GM18868 (cell line): ENCODE results near the gene GCNT2.
"Not testable (repeated sequence)": the region's sequence is repeated elsewhere in the genome, so short reads cannot be mapped to it uniquely, and the experiment has no call there.

Experiments
- ATAC-seq: cut with Tn5 transposase; IDR thresholded peaks from one replicate; pipeline ENCODE4 v1.9.1; 2021; ENCODE audit warnings: mild to moderate bottlenecking, moderate library complexity; ENCODE audit not compliant: unreplicated experiment

The GCNT2 gene

DNA sequence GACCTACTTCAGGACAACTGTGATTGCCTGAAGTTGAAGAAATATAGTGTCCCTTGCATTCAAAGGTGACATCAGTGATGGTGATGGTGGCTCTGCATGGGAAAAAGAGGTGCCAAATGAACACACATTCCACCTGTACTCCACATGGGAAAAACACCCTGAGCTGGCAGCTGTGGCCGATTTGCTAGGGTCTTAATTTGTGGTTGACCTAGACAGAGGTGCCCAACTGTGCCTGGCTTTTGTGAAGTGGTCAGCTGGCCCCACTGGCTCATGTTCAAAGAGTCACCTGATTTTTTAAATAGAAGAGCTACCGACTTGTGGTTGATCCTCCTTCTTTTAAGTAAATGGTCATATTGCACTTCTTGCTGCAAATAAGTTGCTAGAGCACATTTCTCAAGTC, 7.6 kb upstream of the GCNT2 start:
- ATAC-seq = no peak

GRCh38 chr6:10514049-10514780, 6.9 kb upstream of the GCNT2 start:
- no peak for ATAC-seq

DNA sequence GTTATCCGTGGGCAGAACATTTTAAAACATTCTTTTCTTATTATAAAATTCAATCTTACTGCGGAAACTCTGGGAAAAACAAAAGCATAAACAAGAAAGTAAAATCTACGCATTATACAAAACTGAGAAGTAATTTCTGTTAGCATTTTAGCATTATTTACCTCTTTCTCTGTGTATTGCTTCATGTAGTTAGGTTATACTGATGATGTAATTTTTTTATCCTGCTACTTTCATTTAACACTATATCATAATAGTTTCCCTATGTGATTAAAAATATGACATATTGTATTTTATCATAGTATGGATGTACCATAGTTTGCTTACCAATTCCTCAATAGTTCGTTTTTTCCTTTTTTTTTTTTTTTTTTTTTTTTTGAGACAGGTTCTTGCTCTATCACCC, 4.2 kb upstream of the GCNT2 start:
- no peak for ATAC-seq

GRCh38 chr6:10518557-10519407, 2.4 kb upstream of the GCNT2 start:
- ATAC-seq = peak; percentile 27

DNA sequence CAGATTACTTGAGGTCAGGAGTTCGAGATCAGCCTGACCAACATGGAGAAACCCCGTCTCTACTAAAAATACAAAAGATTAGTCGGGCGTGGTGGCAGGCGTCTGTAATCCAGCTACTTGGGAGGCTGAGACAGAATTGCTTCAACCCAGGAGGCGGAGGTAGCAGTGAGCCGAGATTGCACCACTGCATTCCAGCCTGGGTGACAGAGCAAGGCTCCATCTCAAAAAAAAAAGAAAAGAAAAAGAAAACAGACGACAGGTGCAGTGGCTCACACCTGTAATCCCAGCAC, 1.8 kb upstream of the GCNT2 start:
- ATAC-seq = not testable (repeated sequence)

DNA sequence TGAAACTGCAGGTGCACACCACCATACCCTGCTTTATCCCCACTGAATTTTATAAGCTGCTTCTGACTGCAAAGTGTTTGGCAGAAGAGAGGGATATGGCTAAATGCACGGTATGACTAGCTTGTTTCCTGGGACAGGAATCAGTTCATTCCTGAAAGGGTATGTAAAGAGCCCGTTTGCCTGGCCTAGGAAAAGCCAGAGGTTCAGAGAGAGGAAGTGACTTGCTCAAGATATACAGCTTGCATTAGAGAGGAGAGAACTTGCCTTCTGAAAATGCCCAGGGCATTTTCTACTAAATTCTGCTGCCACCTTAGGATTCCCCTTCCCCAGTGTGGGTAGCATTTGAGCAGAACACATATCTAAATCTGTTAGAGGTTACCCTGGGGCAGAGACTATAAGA, 683 bp upstream of the GCNT2 start:
- peak; percentile 29 for ATAC-seq

DNA sequence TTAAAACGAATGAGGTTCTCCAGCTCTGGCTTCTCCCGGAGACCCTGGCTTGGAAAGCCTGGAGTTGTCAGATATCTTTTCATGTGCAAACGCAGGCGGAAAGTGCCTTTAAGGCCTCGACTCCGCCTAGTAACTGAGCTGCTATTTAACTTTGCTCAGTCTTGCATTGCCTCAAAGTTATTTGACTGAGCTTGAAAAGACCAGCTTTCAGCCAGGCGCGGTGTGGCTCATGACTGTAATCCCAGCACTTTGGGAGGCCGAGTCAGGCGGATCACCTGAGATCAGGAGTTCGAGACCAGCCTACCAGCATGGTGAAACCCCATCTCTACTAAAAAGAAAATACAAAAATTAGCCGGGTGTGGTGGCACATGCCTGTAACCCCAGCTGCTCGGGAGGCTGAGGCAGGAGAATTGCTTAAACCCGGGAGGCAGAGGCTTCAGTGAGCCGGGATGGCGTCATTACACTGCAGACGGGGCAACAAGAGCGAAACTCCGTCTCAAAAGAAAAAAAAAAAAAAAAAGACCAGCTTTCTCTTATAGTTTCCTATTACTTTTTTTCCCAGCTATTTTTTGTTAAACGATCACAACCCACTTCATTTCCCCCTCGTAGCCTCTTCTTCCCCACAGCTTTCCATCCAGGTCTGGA, 1.9 kb downstream of the GCNT2 start:
- ATAC-seq = no peak

GRCh38 chr6:10526156-10526555, 5.0 kb downstream of the GCNT2 start:
- ATAC-seq = no peak

- peak; percentile 34 for ATAC-seq
Observed at GRCh38 chr6:10528158-10528981, 7.2 kb downstream of the GCNT2 start.

GRCh38 chr6:10529231-10529801, 8.2 kb downstream of the GCNT2 start:
- no peak for ATAC-seq

GRCh38 chr6:10529828-10530374, 8.8 kb downstream of the GCNT2 start:
- not testable (repeated sequence) for ATAC-seq

GRCh38 chr6:10531503-10531902, 10.4 kb downstream of the GCNT2 start:
- peak; percentile 31 for ATAC-seq

DNA sequence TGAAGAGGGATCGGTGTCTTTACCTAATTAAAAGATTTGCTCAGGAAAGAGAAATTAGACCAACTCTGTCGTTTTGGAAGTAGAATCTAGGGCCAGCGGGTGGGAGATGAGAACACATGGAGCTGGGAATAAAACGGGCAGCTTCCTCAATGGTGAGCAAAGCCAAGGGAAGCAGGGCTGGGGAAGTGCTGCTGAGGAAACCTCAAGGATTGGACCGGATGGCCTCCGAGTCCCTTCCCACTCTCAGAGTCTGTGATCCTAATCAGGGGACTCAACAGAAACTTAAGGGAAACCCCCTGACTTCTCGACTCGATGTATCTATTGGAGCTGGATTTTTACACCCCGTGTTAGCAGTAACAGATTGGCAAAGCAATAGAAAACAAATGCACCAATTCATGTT, 10.8 kb downstream of the GCNT2 start:
- ATAC-seq = no peak

DNA sequence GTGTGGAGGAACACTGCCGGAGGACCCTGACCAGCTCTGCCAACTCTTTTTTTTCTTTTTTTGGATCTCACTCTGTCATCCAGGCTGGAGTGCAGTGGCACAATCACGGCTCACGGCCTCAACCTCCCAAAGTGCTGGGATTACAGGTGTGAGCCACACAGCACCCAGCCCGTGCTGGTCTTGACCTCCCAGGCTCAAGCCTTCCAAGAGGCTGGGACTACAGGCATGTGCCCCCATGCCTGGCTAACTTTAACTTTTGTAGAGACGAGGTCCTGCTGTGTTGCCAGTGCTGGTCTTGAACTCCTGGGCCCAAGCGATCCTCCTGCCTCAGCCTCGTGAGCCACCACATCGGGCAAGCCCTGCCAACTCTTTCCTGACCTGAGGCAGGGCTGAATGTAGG, 11.2 kb downstream of the GCNT2 start:
- no peak for ATAC-seq

DNA sequence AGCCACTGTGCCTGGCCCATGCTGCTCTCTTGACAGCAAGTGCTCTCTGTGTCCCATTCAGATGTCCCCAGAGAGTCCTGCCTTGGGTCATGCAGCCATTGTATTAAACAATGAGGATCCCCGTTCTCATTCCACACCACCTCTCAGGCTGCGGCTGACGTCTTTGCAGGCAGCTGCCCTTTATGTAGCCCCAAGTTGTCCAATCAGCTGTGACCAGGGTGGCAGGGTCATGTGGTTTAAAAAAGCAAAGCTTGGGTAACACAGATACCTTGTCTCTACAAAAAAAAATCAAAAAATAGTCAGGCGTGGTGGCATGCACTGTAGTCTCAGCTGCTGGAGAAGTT, 13.2 kb downstream of the GCNT2 start:
- ATAC-seq = peak; percentile 8

- ATAC-seq = no peak
Observed at GRCh38 chr6:10535193-10535592, 14.0 kb downstream of the GCNT2 start.

DNA sequence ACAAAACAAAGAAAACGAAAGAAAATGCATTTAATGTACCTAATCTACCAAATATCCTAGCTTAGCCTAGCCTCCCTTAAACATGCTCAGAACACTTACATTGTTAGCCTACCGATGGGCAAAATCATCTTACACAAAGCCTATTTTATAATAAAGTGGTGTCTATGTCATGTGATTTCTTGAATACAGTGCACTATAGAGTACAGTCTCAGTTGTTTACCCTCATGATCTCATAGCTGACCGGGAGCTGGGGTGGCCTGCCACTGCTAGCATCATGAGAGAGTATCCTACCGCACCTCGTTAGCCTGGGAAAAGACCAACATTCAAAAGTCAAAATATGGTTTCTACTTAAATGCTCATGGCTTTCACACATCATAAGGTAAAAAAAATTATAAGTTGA, 16.6 kb downstream of the GCNT2 start:
- ATAC-seq = no peak

DNA sequence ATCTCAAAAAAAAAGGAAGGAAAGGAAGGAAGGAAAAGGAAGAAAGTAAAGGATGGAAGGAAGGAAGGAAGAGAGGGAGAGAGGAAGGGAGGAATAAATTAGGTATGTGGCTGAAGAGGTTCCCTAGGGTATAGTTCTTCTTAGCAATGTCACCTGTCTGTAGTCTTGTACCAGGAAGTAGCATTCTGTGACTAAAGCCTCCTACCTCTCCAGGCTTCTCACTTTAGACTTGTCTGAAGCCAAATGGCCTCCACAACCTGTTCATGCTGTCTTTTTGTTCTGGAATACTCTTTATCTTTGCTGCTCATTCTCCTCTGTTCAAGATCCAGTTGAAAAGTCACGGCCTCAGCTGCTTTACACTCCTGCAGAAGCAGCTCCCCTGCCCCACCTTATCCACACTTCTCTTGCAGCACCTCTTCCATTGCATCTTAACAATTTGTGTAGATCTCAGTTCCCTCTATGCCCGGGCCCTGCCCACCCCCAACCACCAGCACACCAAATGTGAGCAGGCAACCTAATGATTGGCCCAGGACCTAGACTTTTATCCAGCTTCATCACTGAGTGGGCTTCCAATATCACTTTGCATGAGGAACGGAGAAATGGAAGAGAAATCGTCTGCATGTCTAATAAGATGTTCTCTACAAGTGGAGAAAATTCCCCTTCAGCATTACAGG, 19.1 kb downstream of the GCNT2 start:
- peak; percentile 35 for ATAC-seq

GRCh38 chr6:10541591-10541990, 20.4 kb downstream of the GCNT2 start:
- no peak for ATAC-seq

DNA sequence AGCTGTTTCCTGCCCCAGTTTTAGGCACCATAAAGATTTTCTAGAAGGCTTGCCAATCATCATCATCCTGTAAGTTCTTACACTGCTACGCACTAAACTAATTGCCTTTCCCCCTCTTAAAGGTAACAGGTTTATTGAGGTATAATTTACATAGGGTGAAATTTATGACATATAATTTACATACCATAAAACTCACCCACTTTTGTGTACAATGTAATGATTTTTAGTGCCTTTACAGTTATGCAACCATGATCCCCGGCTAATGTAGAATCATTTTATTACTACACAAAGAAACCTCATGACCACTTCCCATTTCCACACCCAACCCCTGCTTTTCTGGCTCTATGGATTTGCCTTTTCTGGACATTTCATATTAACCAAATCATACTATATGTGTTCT, 21.1 kb downstream of the GCNT2 start:
- no peak for ATAC-seq
